NCI-H1092 (cell line): Measurements from ENCODE around the gene TCF25.
"Not testable (repeated sequence)": the region's sequence is repeated elsewhere in the genome, so short reads cannot be mapped to it uniquely, and the experiment has no call there.

Experiments used
- DNase-seq: peaks from one replicate; lab custom pipeline; 2025; lab: John Stamatoyannopoulos, UW

The TCF25 gene, protein sequence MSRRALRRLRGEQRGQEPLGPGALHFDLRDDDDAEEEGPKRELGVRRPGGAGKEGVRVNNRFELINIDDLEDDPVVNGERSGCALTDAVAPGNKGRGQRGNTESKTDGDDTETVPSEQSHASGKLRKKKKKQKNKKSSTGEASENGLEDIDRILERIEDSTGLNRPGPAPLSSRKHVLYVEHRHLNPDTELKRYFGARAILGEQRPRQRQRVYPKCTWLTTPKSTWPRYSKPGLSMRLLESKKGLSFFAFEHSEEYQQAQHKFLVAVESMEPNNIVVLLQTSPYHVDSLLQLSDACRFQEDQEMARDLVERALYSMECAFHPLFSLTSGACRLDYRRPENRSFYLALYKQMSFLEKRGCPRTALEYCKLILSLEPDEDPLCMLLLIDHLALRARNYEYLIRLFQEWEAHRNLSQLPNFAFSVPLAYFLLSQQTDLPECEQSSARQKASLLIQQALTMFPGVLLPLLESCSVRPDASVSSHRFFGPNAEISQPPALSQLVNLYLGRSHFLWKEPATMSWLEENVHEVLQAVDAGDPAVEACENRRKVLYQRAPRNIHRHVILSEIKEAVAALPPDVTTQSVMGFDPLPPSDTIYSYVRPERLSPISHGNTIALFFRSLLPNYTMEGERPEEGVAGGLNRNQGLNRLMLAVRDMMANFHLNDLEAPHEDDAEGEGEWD

DNA sequence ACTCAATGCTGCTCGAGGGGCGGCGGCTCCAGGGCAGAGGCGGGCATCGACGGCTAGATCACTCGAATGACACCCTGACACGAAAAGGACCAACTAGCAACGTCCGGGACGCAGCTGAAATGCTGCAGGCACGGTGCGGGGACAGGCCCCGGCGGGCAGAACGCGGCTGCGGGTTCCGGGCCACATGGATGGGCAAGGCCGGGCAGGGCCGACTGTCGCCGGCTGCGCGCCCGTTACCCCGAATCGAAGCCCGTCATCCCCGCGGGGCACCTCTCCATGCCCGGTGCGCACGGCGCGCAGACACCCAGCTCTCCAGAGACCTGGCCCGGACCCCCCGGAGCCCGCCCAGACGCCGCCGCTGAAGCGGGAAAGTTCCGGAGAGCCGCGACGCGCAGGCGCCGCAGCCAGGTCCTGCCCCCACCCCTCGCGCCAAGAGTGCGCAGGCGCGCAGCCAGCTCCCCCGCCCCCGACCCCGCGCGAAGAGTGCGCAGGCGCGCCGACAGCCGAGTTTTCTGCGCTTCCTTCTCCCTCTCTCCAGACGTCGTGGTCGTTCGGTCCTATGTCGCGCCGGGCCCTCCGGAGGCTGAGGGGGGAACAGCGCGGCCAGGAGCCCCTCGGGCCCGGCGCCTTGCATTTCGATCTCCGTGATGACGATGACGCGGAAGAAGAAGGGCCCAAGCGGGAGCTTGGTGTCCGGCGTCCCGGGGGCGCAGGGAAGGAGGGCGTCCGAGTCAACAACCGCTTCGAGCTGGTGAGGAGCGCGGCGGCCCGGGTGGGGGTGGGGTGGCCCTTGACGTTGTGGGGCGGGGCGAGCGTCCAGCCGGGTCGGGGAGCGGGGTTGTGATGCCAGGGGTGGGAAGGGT is at the start of gene TCF25:
Gene TCF25, plus strand, starts transcription at position 484 of the 863 bp plus-strand sequence. Its CDS starts 76 bp downstream, at position 560.
- DNase-seq: peak; percentile 83

DNA sequence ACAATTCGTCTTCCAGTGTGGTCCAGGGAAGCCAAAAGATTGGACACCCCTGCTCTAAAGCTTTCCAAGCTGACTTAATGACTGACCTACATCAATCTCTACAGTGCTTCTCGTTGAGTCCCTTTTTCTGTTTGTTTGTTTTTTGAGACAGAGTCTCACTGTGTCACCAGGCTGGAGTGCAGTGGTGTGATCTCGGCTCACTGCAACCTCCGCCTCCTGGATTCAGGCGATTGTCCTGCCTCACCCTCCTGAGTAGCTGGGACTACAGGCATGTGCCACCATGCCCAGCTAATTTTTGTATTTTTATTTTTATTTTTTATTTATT is 49.6 kb upstream of the TCF25 start:
- DNase-seq: not testable (repeated sequence)

DNA sequence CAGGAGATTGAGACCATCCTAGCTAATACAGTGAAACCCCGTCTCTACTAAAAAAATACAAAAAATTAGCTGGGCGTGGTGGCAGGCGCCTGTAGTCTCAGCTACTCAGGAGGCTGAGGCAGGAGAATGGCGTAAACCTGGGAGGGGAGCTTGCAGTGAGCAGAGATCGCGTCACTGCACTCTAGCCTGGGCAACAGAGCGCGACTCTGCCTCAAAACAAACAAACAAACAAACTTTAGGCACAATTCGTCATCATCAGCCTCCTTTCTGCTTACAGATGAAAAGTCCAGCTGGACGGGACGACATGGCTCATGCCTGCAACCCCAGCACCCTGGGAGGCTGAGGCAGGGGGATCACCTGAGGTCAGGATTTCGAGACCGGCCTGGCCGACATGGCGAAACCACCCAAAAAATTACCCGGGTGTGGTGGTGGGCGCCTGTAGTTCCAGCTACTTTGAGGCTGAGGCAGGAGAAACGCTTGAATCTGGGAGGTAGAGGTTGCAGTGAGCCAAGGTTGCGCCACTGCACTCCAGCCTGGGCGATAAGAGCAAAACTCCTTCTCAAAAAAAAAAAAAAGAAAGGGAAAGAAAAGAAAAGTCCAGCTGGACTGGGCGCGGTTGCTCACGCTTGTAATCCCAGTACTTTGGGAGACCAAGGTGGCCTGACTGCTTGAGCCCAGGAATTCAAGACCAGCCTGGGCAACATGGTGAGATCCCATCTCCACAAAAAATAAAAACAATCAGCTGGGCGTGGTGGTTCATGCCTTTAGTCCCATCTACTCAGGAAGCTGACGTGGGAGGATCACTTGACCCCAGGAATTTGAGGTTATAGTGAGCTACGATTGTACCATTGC is 46.6 kb upstream of the TCF25 start:
- DNase-seq: no peak

DNA sequence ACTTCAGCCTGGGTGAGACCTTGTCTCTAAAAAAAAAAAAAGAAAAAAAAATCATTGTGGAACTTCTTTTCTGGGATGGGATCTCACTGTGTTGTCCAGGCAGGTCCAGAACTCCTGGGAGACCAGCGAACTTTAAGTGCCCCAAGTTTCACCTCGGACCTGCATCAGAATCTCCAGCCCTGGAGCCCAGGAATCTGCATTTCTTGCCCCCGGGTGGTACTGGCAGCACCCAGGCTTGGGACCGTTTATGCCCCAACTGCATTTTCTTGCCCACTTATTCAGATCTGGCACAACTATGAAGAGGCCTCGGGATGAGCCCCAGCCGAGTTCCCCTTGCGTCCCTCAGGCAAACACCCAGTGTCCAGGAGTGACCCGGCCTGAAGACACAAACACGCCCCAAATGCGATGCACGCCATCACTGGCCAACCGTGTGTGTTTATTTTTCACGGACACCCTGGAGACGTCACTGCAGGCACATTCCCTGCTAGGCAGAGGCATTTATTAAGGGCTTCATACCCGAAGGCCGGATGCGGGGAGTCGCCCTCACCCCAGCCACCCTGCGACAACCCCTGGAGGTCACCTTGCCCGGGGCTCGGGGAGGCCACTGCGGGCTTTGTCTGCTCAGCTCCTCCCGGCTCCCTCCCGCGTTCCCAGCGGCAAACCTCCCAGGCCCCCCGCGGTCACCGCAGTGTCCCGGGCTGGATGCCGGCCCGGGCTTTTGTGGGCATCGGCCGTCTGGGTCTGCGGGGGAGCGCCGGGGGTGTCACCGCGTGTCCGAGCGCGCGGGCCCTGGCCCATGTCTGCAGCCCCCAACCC is 45.8 kb upstream of the TCF25 start:
- no peak for DNase-seq

DNA sequence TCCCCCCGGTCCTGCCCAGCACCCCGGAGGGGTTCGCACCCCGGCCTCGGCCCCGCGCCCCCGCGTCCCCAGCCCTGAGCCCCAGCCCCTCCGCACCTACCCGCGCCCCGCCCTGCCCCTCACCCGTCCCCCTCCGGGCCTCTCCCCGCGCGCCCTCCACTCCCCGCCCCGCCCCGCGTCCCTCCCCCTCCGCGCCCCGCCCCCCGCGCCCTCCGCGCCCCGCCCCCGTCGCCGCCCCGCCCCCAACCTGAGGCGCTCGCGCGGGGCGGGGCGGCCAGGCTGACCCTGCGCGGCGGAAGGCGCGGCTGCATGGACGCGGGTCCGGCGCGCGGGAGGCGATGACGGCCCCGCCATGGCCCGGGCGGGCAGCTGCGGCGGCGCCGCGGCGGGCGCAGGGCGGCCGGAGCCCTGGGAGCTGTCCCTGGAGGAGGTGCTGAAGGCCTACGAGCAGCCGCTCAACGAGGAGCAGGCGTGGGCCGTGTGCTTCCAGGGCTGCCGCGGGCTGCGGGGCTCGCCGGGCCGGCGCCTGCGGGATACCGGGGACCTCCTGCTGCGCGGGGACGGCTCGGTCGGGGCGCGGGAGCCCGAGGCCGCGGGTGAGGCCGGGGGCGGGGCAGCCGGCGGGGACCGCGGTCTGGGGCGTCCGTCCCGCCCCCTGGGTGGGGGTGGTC is 45.1 kb upstream of the TCF25 start, which contains the start of gene SPIRE2:
Gene SPIRE2, plus strand, starts transcription at position 277 of the 671 bp plus-strand sequence. Its CDS starts 76 bp downstream, at position 353.
- DNase-seq: no peak

DNA sequence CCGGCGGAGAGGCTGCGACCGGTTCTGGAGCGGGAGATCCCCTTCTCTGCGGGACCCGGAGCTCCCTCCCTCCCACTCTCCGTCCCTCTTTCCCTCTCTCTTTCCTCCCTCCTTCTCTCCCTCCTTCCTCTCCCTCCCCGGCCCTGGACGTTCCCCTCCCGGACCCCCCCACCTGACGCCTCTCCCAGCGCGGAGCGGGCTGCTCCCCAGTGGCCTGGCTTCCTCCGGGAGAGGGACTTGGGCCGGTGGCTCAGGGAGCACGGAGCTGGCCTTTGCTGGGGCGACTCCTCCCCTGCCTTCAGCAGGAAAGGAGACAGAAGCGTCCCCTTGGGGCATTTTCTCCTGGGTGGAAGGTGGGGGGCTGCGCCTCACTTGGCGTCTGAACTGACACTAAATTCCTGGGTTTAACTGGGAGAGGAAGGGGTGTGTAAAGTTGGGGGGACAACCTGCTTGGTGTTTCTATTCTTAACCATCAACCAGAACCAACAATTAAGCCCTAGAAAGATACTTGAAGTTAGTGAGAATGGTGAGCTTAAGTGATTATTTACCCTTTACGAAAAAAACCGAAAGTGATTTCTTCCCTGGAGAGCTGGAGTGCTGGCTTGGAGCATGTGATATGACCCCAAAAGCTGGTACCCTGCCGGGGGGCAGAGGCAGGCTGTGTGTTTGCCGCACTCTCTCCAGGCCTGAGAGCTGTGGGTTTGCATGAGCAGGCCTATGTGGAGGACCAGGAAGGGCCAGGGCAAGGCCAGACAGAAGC is 44.3 kb upstream of the TCF25 start:
- DNase-seq: no peak

DNA sequence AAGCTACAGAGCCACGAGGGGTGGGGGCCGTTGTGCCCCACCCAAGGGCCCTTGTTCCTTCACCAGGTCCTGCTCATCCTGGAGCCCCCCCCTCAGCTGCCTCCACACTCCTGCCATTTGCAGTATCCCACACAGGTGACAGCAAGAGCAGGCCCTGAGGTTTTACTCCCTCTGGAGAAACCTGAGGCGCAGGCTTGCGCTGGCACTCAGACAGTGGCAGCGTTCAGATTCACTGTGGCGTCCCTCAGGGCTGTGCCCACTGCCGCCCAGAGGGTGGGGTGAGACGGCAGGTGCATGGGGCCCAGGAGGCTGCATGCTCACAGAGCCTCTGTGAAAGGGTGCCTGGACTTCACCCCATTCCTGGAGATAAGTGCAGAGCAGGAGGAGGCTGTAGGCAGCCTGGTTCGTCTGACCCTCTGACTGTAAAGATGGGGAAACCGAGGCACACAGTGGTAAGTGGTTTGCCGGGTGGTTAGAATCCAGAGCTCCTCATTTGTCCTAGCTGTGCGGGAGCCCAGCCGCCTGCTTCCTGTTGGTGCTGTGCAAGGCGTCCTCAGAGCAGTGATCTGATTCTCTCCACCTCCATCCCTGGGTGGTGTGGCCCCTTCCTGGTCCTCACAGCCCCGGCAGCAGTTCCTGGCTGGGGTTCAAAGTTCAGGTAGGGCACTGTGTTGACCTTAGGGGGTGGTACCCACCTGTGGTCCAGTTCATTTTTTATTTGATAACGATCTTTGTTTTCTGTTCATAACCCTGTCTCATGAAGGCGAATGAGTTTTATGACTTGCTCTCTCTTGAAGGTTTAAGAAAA is 43.6 kb upstream of the TCF25 start:
- no peak for DNase-seq

DNA sequence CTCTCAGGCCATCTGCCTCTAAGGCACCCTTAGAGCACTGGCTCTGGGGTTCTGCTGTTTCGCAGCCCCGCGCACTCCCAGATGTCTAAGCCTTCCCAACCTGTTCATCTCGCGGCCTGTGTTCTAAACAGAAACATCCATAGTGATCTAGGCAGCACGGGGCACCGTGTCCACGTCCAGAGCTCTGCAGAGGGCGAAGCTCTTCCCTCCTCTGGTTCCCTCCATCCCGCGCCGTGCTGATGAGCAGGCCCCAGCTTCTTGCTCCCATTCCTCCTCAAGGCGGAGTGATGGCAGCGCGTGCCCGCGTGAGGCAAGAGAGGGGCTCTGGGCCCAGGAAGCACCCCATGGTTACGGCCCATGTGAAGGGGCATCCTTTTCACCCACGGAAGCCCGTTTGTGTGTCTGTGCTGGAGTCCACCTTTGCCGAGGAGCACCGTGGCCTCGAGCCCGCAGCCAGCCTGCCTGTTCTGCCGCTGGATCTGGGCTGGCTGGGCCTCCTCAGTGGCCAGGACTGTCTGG is 41.5 kb upstream of the TCF25 start:
- DNase-seq: no peak

DNA sequence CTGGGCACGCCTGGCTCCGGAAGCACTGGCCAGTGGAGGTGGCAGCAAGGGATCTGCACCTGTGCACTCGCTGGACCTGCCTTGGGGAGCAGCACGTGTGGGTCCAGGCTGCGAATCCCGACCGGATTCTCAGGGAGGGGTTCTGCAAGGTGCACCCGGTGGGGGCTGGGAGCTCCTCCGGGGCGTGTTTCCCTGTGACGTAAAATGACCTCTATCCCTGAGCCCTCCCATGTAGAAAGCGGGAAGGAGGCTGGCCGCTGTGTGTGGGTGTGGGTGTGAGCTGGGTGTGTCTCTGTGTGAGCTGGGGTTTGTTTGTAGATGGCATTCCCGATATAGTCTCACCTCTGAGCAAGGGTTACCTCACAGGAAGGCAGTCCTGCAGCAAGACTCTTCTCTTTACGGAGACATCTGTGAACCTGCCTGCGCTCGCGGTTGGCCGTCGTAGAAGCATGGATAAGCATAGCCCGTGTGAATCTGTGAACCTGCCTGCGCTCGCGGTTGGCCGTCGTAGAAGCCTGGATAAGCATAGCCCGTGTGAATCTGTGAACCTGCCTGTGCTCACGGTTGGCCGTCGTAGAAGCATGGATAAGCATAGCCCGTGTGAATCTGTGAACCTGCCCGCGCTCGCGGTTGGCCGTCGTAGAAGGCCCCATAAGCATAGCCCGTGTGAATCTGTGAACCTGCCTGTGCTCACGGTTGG is 39.6 kb upstream of the TCF25 start:
- DNase-seq: not testable (repeated sequence)

DNA sequence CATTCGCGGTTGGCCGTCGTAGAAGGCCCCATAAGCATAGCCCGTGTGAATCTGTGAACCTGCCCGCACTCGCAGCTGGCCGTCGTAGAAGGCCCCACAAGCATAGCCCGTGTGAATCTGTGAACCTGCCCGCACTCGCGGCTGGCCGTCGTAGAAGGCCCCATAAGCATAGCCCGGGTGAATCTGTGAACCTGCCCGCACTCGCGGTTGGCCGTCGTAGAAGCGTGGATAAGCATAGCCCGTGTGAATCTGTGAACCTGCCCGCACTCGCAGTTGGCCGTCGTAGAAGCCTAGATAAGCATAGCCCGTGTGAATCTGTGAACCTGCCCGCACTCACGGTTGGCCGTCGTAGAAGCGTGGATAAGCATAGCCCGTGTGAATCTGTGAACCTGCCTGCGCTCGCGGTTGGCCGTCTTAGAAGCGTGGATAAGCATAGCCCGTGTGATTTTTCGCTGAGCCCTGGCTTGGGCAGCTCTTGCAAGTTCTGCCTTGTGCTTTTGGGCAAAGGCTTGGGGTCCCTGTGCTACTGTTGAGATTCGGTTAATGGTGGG is 38.5 kb upstream of the TCF25 start:
- not testable (repeated sequence) for DNase-seq

DNA sequence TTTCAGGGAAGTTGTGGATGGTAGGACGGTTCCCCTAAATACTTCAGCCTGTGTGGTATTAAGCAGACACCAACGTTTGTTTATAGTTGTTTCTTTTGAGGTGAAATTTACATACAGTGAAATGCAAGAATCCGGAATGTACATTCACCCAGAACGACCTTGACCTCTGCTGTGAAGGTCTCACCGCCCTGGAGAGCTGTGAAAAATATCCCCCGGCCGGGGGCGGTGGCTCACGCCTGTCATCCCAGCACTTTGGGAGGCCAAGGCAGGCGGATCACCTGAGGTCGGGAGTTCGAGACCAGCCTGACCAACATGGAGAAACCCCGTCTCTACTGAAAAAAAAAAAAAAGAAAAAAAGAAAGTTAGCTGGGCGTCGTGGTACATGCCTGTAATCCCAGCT is 36.9 kb upstream of the TCF25 start:
- DNase-seq: not testable (repeated sequence)

DNA sequence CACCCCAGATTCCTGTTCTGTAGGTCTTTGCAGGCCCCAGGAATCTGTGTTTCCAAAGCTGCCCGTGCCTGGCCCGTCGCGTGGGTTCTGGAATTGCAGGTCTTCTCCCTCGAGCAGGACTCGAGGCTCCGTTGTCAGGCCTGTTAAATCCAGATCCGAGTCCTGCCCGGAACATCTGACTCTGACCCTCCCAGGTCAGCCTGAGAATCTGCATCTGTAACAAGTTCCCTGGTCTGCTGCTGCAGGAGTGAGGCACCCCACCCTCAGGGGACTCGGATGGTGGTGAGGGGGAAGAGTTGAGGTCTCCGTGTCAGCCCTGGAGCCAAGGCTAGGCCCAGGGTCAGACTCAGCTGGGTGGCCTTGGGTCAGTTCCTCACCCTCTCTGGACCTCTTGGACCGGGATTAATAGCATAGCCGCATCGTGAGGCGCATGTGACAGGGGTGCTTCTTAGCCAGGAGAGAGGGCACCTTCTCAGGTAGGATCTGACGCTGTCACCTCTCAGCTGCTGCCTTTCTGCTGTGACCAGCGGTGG is 36.3 kb upstream of the TCF25 start:
- no peak for DNase-seq

DNA sequence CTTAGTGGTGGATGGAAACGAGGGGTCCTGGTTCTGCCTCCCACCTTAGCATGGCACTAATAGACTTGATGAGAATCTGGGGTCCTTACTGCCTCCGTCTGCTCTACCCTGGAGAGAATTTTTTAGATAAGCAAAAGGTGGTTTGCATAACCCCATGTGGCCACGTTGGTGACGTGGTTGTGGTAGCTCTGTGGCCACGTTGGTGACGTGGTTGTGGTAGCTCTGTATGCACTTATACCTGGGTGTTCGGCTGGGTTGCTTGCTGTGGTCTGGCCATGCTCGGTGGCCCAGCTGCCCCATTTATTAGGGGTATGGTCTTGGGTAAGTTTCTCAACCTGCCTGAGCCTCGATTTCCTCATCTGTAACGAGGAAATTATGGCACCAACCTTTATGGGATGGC is 32.1 kb upstream of the TCF25 start:
- no peak for DNase-seq

DNA sequence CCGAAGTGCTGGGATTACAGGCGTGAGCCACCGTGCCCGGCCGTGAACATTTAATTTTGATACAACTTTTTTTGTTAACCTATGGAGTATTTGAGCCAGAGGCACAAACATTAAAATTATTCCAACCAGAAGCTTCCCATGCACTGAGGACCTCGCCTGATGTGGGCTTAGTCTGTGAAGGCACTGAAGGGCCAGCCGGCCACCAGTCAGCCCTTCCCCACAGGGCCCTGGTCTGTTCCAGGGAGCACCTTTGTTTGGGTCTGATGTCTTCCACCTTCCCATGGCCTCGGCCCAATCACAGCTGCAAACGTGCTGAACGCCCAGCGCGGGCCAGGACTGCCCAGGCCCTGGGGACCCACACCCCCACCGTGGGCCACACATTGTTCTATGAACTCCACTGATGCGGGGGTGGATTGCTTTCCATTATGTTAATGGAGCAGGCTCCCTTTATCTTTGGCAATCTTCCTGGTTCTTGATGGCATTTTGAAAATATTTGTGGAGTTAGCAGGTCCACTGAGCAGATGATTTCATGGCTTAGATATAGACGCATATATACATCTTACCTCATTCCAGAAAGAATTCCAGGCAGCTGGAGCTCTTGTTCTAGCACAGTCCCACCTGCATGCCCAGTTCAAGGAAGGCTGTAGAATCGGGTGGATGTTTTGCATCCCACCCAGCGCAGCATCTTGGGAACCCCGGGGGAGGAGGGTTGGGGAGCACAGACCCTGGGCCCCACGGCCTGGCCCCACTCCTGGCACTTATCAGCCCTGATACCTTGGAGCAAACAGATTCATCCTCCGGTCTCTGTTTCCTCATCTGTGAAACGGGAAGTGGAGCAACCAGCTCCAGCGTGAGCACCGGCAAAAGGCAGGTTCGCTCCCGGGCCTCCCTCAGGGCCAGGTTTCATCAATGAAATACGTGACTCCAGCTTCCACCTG is 30.7 kb upstream of the TCF25 start:
- no peak for DNase-seq

DNA sequence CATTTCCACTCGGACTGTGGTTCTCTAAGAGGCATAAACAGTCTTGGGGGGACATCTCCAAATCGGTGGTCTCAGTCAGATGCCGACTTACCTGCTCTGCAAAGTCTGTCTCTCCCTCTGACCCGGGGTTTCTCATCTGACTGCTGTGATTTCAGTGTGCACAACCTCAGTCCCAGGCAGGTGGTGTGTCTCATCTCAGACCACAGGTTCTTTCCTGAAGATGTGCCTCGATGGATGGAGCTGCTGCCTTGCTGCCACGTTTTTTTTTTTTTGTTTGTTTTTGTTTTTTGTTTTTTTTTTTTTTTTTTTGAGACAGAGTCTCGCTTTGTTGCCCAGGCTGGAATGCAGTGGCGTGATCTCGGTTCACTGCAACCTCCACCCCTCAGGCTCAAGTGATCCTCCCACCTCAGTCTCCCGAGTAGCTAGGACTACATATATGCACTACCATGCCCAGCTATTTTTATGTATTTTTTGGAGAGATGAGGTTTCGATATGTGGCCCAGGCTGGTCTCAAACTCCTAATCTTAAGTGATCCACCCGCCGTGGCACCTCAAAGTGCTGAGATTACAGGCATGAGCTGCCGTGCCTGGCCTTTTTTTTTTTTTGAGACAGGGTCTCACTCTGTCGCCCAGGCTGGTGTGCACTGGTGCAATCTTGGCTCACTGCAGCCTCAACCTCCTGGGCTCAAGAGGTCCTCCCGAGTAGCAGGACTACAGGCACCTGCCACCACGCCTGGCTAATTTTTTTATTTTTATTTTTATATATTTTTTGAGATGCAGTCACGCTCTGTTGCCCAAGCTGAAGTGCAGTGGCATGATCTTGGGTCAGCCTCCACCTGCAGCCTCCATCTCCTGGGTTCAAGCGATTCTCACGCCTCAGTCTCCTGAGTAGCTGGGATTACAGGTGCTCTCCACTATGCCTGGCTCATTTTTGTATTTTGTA is 29.7 kb upstream of the TCF25 start:
- no peak for DNase-seq
